B cell (primary cell): ENCODE results near the gene SFXN3. TPM values are rescaled to one million over a fixed set of nuclear protein-coding genes. Genes with fewer than 3 reads are reported as not detected.

Experiments used
- ATAC-seq: fragments of 200-7000 bp; cut with Tn5 transposase; one replicate; pipeline ENCODE4 v1.10.0; 2021; ENCODE audit warnings: low read depth, mild to moderate bottlenecking, moderate number of reproducible peaks, moderate library complexity
- CTCF ChIA-PET: fragments of 350-600 bp; sonication (Branson Sonifier 250); formaldehyde crosslinking; loops from one replicate; lab custom pipeline; 2021; ENCODE audit warnings: antibody characterized with exemption, inconsistent platforms; lab: Charles Lee
- POLR2A ChIA-PET: fragments of 350-600 bp; sonication (Branson Sonifier 250); formaldehyde crosslinking; loops from one replicate; lab custom pipeline; 2021; ENCODE audit warnings: antibody characterized with exemption; lab: Charles Lee
- DNase-seq: peaks from one replicate; pipeline ENCODE4 v3.0.0; 2013
- H2AFZ ChIP-seq: 2 replicates; pipeline ENCODE4 v1.6.1; 2012; ENCODE audit warnings: mild to moderate bottlenecking, low read depth, low read length; ENCODE audit not compliant: insufficient read depth, poor library complexity, severe bottlenecking
- H3K27ac ChIP-seq, 2 donors: 1 replicate in 1 of 2; 2 replicates in 1 of 2; pipeline ENCODE4 v1.5.1; 2012 to 2013; ENCODE audit warnings: low read length in 2 of 2, mild to moderate bottlenecking in 2 of 2, moderate library complexity in 1 of 2
- H3K27me3 ChIP-seq, 4 experiments: fragments of 200-600 bp in 1 of 4; sonication (generic) in 1 of 4; replicated peaks in 1 of 4; 1 replicate in 2 of 4; 2 replicates in 2 of 4; pipeline versions ENCODE4 v1.6.1 to v1.7.0; 2013 to 2016; ENCODE audit warnings: low read length in 3 of 4, mild to moderate bottlenecking in 2 of 4, mixed read lengths in 1 of 4, moderate library complexity in 1 of 4; ENCODE audit not compliant: insufficient read depth in 4 of 4, control insufficient read depth in 3 of 4; ENCODE audit errors: control extremely low read depth in 1 of 4
- H3K36me3 ChIP-seq, 2 experiments: replicated peaks in 1 of 2; 1 replicate in 1 of 2; 2 replicates in 1 of 2; pipeline versions ENCODE4 v1.6.1 to v1.7.1; 2013; ENCODE audit warnings: low read length in 1 of 2; ENCODE audit not compliant: insufficient read depth in 2 of 2, control insufficient read depth in 1 of 2; ENCODE audit errors: control extremely low read depth in 1 of 2, extremely low read depth in 1 of 2
- H3K4me1 ChIP-seq, 2 donors: fragments of 200-600 bp in 1 of 2; sonication (generic) in 1 of 2; 1 replicate in 1 of 2; 2 replicates in 1 of 2; pipeline versions ENCODE4 v1.5.1 to v1.6.1; 2013 to 2017; ENCODE audit warnings: low read length in 2 of 2; ENCODE audit not compliant: control insufficient read depth in 2 of 2, insufficient read depth in 2 of 2
- H3K4me2 ChIP-seq: replicated peaks from 2 replicates; pipeline ENCODE3; 2012; ENCODE audit warnings: mild to moderate bottlenecking, low read depth, low read length; ENCODE audit not compliant: poor library complexity, severe bottlenecking
- H3K4me3 ChIP-seq, 5 experiments: fragments of 200-600 bp in 1 of 5; sonication (generic) in 1 of 5; 1 replicate in 3 of 5; 2 replicates in 2 of 5; pipeline versions ENCODE4 v1.5.1 to v1.7.0; 2011 to 2016; ENCODE audit warnings: low read length in 4 of 5, mild to moderate bottlenecking in 4 of 5, low read depth in 2 of 5, control low read depth in 1 of 5, moderate library complexity in 1 of 5; ENCODE audit not compliant: insufficient read depth in 1 of 5; ENCODE audit errors: control extremely low read depth in 1 of 5, extremely low read depth in 1 of 5
- H3K79me2 ChIP-seq: fragments of 200-600 bp; sonication (generic); one replicate; pipeline ENCODE4 v1.6.0; 2016; ENCODE audit warnings: low read length; ENCODE audit not compliant: control insufficient read depth, insufficient read depth
- H3K9ac ChIP-seq: fragments of 200-600 bp; sonication (generic); 2 replicates; pipeline ENCODE4 v1.6.1; 2017; ENCODE audit warnings: mild to moderate bottlenecking, low read length, moderate library complexity
- H3K9me3 ChIP-seq, 3 donors: one replicate each; pipeline versions ENCODE4 v1.6.1 to v1.7.1; 2013; ENCODE audit warnings: low read length in 2 of 3; ENCODE audit not compliant: control insufficient read depth in 2 of 3, insufficient read depth in 1 of 3; ENCODE audit errors: control extremely low read depth in 1 of 3
- H4K20me1 ChIP-seq: 2 replicates; pipeline ENCODE4 v1.6.0; 2012; ENCODE audit warnings: mild to moderate bottlenecking, low read length; ENCODE audit not compliant: insufficient read depth, control insufficient read depth, poor library complexity, severe bottlenecking
- H3K27ac Mint-ChIP-seq: one replicate; pipeline ENCODE4 v1.8.0; 2021; ENCODE audit warnings: mixed read lengths
- H3K27me3 Mint-ChIP-seq: one replicate; pipeline ENCODE4 v1.8.0; 2021; ENCODE audit warnings: mixed read lengths
- H3K4me1 Mint-ChIP-seq: one replicate; pipeline ENCODE4 v1.8.0; 2021; ENCODE audit warnings: mixed read lengths
- H3K4me3 Mint-ChIP-seq: one replicate; pipeline ENCODE4 v1.8.0; 2021; ENCODE audit warnings: mixed read lengths
- H3K9me3 Mint-ChIP-seq: one replicate; pipeline ENCODE4 v1.8.0; 2022; ENCODE audit warnings: mixed read lengths; ENCODE audit not compliant: insufficient read depth
- CTCF ChIP-seq: fragments of 200-600 bp; IDR thresholded peaks from one replicate; pipeline ENCODE4 v1.8.0; 2022; ENCODE audit warnings: antibody characterized with exemption, mild to moderate bottlenecking
- EZH2 ChIP-seq: IDR thresholded peaks from 2 replicates; pipeline ENCODE4 v1.6.1; 2012; ENCODE audit warnings: borderline replicate concordance, low read depth, mild to moderate bottlenecking, moderate library complexity, low read length; ENCODE audit not compliant: insufficient read depth, poor library complexity, severe bottlenecking
- WGBS: methylation state at CpG from one replicate; pipeline ENCODE4 v1.1.5; 2013; ENCODE audit warnings: missing lambda C conversion rate; ENCODE audit not compliant: insufficient coverage; 5-methylcytosine and 5-hydroxymethylcytosine counted together
- intact Hi-C: fragments of 100-400 bp; cut with micrococcal nuclease; formaldehyde crosslinking; loops from one replicate; pipeline ENCODE4 v1.10.0; 2022
- polyA plus RNA-seq: library from polyadenylated mRNA; depleted of rRNA; stranded (reverse); fragments of >200 nt; gene quantifications from 2 replicates; pipeline ENCODE4 v1.2.3, GENCODE V29; 2012
- total RNA-seq, 2 donors: library from RNA; stranded (reverse); fragments of 120-200 nt in 1 of 2; gene quantifications; 1 replicate in 1 of 2; 2 replicates in 1 of 2; pipeline versions ENCODE4 v1.2.3 to v1.2.4, GENCODE V29; 2013 to 2022

SFXN3 gene
- total and polyA plus RNA-seq, 2 donors (not counting 1 experiment from before 2014, with no cell fraction given), result 44.2 to 51.7 TPM

GRCh38 chr10:100995181-100995580 lies 35.9 kb upstream of the SFXN3 start:
- intact Hi-C loops, result loop anchor here (5.0 kb wide), 1 partner anchor 1373 kb away; the partner anchor contains the start of gene SLC25A28

More at GRCh38 chr10:100995181-100995580, 35.9 kb upstream of the SFXN3 start:
- no peak for TF ChIP-seq EZH2
- no peak for TF ChIP-seq CTCF
- WGBS, result 86% methylated on average over 2 of the region's 6 CpGs
- H3K36me3 ChIP-seq, result peaks cover 0 to 21% of the 10 kb centered on the region in 2 experiments
- peaks cover 0 to 2% (median 0%) of the 10 kb centered on the region in 4 experiments for H3K27me3 ChIP-seq
- no peak for DNase-seq
- Mint-ChIP-seq H3K4me1 (peaks cover 27% of the 10 kb centered on the region), H3K27ac (no peak overlapping the region), H3K27me3 (no peaks in the 10 kb centered on the region), H3K4me3 (no peak overlapping the region), H3K9me3 (no peaks in the 10 kb centered on the region)
- H3K4me1 ChIP-seq, result peaks cover 18 to 26% of the 10 kb centered on the region in 2 donors
- ATAC-seq, result no peak
- ChIA-PET CTCF (interaction anchor here (5.5 to 8.4 kb wide), 2 partner anchors 20 to 23 kb away, joined by 36 to 70 read pairs; no protein-coding TSS in a partner anchor), POLR2A (no interaction called here)
- H3K79me2 ChIP-seq, result peaks cover 5% of the 10 kb centered on the region
- H4K20me1 ChIP-seq, result peaks cover 4% of the 10 kb centered on the region
- H2AFZ ChIP-seq, result no peak overlapping the region
- H3K4me3 ChIP-seq, result no peak overlapping the region
- H3K4me2 ChIP-seq, result no peak overlapping the region
- no peak overlapping the region for H3K9ac ChIP-seq
- H3K27ac ChIP-seq, result no peak overlapping the region
- H3K9me3 ChIP-seq, result no peaks in the 10 kb centered on the region
